GM04504 (cell line): ENCODE data around the gene SLC7A14.
A peak's percentile ranks its signal among the peaks of the same experiment; 100 is the strongest.

Experiments
- DNase-seq: peaks from one replicate; pipeline ENCODE4 v3.0.0-alpha.2; 2012; ENCODE audit warnings: low read depth

The SLC7A14 gene

DNA sequence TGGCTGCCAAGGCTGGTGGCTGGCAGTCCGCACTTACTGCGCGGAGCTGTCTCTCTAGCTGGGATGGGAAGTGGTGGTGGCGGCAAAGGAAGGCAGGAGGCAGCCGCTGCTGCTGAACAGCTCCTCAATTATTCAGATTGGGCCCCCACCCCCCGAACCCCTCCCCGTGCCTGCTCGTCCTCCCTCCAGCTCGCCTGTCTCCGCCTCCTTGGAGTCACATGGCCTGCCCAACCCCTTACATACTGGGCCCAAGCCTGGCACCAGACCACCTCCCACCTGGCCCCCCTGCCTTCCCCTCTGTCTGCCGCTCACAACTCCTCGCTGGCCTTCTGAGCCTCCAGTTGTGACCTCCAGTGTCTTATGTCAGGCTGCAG, at the start of gene SLC7A14:
Gene SLC7A14, minus strand, starts transcription at position 139 of the 374 bp plus-strand sequence. CDS start 59,139 bp downstream, outside the sequence.
- no peak for DNase-seq

DNA sequence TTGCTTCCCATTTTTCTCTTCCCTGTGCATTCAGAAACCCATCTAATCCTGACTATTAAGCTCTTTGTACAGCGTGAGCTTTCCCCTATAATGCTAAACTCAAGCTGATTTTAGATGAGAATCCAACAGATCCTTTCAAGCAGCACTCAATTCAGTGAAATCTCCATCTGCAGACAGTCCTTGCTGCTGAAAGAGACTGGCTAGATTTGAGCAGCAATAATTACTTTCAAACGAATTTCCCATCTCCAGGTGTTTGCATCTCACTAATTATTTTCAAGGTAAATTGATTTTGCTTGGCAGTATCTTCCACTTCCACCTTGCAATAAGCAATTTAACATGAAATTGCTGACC, 49.5 kb upstream of the SLC7A14 start:
- no peak for DNase-seq

DNA sequence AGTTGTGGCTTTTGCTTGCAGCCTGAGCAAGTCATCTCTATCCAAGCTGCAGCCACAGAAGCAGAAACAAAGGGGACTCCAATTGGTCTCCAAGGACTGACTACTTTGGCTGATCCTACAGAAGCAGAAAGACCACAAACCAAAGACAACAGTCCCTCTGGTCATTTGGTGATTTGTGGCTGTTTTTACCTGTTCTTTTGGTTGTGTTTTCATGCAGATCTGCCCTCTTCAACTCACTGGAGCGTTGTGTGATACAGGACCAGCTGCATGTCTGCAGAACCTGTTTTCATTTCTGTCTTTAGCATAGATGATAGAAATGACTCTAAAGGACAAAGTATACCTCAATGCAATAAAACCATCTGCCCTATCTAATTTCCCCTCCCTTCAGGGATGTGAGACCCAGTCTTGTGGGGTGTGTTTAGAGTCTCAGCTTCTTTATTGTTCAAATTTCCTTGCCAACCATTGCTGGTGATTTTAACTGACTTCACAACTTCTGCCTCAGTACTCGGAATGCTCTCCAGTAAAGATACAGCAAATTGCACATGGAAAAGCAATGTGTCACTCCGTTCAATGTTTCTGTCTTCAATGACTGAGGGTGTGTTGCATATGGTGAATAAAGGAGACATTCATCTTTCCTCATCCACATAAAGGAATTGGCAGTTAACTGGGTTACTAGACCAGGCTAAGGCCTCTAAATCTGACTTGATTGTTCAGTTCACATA, 48.9 kb upstream of the SLC7A14 start:
- DNase-seq = no peak

DNA sequence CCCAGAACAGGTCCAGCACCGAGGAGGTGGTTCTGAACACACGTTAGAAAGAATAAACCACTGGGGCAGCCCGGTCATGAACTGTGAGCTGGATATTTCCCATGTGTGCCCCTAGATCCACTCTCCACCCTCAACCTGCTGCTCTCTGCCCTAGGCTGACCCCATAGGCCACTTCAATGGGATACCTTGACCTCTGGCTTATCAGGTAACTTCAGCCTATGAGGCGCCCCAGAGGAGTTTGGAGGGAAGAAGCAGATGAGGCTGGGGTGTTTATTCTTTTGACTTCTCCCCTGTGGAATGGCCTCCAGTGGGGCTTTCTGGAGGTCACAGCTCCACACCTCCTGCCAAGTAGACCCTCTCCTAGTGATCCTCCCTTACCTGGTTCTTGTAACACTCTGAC, 47.7 kb upstream of the SLC7A14 start:
- no peak for DNase-seq

DNA sequence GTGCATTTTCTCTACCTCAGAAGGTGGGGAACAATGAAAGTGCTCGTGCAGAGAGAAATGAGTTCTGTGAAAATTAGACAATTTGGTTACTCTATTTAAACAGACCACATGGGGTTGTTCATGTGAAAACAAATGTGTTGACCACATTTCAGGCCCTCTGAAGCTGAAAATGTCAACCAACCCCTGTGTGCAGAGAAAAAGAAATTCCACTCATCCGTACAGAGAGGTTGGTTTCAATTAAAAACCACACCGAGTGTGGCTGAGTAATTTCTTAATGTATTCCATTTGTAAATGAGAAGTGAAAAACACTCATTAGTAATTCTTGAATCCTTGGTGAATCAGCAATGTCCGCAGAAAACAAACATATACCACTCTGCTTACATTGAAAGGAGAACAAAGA, 46.9 kb upstream of the SLC7A14 start:
- DNase-seq = peak; percentile 53

DNA sequence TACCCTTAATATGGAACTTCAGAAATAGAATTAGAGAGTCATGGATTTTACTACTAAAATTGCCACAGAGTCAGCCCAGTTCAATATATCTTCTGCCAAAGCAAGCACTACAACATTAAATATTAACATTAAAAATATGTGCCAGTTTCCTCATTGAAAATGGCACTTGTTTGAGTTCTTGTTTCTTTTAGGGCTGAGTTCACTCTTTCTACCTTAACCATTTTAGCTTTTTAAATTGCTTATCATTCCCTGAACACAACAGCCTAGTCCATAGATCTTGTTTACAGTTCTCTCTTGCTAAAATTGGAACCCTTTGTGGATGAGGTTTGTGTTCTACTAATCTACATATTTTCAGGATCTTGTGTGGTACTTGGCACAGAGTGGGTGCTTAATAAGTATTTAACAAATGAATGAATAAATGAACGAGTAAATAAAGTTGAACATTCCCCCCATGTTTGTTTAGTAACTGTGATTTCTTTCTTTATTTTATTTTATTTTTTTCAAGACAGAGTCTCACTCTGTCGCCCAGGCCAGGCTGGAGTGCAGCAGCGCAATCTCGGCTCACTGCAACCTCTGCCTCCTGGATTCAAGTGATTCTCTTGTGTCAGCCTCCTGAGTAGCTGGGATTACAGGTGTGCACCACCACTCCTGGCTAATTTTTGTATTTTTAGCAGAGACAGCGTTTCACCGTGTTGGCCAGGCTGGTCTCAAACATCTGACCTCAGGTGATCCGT, 46.0 kb upstream of the SLC7A14 start:
- DNase-seq = no peak

DNA sequence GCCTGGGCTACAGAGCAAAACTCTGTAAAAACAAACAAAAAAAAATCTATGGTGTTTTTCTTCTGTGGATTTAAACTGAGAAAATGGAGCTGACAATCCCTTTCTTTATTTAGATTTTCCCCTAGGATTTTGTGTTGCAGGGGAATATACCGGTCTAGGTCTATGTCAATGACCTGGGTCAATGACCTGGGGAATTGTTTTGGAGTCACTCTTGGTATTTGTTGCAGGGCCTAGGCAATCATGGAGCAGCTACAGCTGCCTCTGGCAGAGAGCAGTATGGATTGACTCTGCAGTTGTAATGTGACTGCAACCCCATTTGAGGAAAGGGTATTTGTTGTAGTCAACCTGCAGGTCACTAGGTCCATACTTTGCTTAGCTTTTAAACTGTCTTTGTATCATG, 37.6 kb upstream of the SLC7A14 start:
- DNase-seq = no peak

DNA sequence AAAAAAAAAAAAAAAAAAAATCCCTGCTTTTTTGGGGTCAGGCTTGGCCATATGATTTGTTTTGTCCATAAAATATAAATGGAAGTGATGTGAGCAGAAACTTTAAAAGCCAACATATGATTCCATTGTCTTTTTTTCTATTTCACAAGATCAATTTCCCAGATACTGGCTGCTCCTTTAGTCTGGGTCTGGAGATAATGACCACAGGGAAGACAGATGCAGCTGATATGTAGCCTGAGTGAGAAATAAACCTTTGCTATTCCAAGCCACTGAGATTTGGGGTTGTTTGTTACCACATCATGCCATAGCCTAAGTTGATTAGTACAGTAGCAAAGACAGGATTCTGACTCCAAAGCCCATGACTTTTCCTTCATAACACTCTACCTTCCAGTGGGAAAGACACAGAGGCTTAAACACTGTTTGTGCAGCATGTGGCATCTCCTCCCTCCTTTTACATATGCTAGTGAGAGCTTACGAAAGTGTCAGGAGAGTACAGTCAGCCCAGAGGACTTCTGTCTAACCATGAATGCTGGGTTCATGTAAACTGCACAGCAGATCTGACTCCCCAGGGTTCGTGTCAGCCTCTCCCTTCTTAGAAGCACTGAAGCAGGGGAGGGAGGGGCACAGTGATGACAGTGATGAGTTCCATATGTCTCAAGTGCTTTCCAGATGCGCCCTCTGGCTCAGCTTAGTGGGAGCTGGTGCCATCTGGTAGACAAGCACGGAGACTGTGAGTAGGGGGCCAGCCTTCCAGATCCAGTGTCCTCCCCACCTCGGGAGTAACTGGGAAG, 36.7 kb upstream of the SLC7A14 start:
- DNase-seq = peak; percentile 97

DNA sequence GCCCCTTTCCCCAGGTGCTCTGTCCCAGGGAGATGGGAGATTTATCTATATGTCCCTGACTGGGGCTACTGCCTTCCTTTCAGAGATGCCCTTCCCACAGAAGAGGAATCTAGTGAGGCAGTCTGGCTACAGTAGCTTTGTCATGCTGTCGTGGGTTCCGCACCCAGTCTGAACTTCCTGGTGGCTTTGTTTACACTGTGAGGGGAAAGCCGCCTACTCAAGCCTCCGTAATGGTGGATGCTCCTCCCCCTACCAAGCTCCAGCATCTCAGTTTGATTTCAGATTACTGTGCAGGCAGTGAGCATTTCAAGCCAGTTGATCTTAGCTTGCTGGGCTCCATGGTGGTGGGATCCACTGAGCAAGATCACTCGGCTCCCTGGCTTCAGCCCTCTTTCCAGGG, 35.4 kb upstream of the SLC7A14 start:
- DNase-seq = no peak

DNA sequence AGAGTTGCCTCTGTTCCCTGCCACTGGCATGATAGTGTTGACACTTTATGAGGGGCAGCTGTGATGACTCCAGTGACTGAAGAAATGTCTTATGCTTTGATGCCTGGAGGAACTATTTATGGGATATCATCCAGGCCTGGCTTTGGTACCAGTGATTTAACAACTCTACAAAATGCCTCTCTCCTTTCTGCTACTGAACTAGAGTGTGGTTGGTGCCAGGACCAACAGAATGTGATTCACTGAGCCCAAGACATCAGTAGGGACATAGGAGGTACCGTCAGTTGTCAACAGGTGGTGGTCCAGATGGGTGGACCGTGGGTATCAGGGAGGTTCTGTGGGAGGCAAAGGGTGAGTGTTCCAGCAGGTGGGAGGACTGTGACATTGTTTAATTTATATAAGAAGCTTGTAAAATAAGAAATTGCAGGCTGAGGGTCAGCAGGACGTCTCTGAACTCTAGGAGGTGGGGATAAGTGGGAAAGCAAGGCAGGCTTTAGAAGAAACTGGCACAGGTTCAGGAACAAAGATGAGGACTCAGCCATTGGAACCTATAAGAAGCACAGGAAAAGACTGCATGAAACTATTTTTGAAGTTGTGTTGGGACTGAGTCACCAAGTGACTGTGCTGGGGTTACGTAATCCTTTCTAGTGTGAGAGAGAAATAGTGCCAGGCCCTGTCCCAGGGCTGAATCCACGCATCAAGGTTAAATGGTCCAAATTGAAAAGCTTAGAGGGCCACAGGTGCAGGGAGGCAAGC, 28.5 kb upstream of the SLC7A14 start:
- DNase-seq = peak; percentile 81

DNA sequence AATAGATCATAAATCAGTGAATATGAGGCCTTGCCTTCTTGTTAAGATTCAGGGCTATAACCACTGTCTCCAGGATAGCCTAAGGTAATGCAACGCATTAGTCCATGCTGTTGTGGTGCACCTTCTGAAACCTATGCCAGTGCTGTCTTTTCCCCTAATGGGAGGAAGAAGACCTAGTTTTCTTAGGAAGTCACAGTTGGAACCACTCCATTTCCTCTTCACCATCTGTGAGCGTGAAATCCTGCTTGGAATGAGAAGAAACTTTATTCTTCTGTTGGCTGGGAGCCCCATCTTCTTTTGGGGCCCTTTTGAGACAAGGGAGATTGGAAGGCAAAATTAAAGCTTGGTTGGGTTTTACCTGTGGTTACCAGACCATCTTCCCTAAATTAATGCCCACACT, 25.9 kb upstream of the SLC7A14 start:
- DNase-seq = no peak

DNA sequence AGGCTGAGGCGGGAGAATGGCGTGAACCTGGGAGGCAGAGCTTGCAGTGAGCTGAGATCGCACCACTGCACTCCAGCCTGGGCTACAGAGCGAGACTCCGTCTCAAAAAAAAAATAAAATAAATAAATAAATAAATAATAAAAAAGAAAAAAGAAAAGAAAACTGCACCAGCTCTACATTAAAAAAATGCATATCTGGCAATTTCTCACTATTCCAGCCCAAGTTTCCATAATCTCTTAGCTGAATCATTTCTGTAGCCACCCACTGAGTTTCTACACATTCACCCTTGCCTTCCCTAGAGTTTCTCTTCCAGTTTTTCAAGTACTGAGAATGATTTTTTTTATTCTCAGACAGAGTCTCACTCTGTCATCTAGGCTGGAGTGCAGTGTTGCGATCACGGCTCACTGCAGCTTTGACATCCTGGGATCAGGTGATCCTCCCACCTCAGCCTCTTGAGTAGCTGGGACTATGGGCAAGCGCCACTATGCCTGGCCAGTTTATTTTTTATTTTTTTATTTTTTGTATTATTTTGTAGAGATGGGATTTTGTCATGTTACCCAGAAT, 24.5 kb upstream of the SLC7A14 start:
- no peak for DNase-seq

DNA sequence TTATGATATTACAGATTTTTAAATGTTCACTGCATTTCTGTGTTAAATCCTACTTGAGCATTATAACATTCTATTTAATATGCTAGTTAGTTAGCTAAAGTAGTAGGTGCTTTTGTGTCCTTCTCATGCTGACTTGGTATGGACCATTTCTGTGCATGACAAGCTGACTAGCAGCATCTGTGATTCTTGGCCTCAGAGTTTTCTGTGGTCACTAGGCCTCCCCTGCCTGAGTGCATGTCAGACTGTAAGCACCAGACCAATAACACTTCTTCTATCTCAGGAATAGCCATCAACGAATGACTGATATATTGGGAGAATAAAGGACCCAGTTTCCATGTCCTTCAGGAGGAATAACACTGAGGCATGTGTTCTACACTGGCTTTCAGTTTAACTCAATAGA, 22.6 kb upstream of the SLC7A14 start:
- DNase-seq = no peak

DNA sequence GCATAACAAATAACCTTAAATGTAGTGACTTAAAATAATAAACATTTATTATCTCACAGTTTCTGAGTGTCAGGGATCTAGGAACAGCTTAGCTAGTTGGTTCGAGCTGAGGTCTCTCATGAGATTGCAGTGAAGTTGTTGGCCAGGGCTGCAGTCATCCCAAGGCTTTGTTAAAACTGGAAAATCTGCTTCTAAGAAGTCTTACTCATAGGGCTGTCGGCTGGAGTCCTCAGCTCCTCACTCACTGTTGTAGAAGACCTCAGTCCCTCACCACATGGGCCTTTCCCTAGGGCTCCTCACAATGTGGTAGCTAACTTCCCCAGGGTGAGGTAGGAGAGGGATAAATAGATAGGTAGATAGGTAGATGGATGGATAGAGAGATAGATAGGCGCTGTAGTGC, 20.8 kb upstream of the SLC7A14 start:
- no peak for DNase-seq

DNA sequence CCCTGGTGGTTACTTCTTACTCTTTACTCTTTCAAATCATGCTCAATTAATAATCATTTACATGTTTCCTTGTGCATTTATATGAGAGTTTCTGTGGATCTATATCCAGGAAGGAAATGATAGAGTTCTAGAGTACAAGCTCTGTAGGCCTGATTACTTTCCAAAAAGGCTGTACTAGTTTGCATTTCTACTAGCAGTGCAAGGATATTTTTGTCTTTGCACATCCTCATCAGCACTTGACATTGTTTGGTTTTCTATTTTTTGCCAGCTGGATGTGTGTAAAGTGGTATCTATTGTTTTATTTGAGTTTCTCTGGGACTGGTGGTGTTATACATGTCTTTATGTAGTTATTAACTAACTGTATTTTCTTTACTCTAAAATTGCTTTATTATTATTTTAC, 19.6 kb upstream of the SLC7A14 start:
- DNase-seq = no peak

DNA sequence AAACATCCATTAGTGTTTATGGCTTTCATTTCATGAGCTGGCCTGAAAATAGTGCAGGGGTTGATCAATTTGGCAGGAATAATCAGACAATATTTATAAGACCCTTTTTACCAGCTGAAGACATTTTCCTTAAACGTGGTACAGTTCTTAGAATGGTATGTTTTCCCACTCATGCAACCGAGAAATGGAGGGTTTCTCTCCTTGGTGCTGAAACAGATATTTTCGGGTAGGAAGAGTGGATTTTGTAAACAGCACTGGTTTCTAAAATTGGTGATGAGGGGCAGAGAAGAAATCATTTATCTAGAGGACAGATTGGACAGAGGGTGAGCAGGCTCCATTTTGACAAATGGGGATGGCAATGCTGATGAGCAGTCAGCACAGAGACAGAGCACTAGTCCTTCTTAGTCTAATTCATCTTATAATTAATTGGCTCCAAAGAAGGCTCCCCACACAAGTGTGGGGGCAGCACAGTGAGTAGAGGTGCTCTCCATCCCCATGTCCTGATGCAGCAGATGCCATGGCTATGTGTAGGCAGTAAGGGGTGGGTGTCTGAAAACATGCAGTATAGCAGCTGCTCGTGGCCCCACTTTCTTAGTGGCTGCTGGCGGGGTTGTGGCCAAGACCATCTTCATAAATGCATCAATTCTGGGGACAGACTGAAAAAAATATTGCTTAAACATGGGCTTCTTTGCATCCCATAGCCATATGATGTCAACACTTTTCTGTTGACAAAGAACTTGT, 18.1 kb upstream of the SLC7A14 start:
- DNase-seq = no peak

DNA sequence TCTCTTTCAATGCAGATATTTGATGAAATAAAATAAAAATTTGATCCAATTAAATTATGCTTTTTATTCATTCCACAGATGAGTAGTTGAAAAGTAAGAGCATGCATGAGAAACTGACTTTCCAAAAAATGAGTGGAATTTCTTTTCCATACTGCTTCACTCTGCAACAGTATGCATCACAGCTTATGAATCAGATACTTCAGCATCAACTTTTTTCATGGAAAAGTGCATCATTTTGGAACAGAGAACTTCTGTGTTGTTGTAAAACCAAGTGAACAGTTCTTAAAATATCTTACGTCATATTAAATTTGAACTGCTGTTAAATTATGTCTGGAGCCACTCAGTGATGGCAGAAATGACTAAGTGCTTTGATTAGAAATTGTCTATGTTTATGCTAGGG, 16.7 kb upstream of the SLC7A14 start:
- no peak for DNase-seq

DNA sequence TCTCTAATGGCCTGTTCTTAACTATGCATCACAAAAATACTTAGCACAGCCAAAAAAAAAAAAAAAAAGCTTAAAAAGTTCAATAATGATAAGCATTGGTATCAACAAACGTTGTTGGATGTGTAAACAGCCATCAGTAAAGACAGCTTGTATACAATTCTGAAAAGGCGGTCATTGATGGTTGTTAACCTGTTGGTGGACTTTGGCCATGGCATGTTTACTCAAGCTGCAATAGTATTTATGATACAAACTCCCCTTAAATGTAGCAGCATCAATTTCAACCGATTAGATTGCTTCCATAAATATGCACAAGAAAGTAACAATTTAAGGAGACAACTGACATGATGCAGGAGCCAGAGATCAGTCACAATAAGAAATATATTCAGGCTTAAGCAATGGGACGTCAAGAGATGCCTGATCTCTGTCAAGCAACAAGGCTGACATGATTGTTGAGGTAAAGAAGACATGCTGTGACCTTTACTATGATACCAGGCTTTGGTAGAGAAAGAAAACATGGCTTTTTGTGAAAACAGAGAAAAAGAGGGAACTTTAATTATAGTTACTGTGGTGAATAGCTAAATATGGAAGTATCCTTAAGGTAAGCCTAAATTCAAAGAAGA, 14.2 kb upstream of the SLC7A14 start:
- no peak for DNase-seq

DNA sequence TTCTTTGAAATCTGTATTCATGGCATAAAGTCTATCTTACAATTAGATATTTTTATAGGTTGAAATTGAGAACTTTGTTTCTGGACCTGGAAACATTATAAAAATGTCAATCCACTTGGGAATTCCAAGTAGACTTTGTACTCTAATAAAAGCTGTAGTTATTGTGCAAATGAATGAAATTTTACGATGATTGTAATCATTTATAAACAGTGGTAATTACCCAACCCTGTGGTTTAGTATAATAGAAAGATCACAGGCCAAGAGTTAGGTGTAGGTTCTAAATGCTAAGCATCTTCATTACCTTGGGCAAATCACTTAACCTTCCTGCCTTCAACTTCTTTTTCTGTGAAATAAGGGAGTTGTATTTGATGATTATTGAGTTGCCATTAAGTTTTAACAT, 13.2 kb upstream of the SLC7A14 start:
- DNase-seq = no peak

DNA sequence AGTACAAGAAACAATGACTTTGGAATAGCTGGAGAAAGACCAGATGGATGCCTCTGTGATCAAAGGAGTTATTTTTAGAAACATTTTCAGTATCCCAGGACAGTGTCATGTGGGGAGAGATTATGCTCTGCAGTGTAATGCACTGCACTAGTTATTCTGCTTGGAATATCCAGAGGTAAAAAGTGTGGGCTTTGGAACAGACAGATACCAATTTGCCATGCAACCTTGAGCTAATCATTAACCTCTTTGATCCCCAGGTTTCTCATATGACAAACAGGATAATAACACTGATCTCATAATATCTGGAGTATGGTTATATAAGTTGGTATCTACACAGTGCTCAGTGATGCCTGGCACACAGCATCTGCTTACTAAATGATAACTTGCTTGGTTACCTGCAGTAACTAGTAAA, 12.2 kb upstream of the SLC7A14 start:
- DNase-seq = no peak

DNA sequence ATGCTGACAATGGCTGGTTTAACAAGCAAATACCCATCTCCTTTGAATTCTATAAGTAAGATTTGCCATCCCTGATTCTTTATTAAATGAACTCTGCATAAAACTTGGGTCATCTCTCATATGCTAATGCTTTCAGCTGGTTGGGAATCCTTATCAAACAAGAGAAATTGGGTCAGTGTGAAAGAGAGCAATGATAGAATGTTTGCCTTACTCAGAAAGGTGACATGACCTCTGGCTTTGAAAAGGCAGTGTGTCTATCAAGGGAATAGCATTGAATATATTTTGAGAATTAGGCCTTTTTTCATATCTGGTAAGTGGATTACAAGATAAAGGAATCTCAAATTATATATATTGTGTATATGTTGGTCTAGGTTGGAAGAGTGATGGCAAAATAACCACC, 8.7 kb upstream of the SLC7A14 start:
- no peak for DNase-seq
